ENCODE data around the gene JMJD7.

JMJD7 gene

GRCh38 chr15:41810651-41811431, 17.1 kb upstream of the JMJD7 start:
- Mint-ChIP-seq H3K4me1 (ENCODE audit: low read depth) (peaks cover 17% of the 10 kb centered on the region), H3K27ac (no peak overlapping the region), H3K27me3 (no peaks in the 10 kb centered on the region), H3K36me3 (peaks cover 3% of the 10 kb centered on the region), H3K9me3 (ENCODE audit: low read depth) (no peaks in the 10 kb centered on the region), H3K4me3 (no peak overlapping the region)

DNA sequence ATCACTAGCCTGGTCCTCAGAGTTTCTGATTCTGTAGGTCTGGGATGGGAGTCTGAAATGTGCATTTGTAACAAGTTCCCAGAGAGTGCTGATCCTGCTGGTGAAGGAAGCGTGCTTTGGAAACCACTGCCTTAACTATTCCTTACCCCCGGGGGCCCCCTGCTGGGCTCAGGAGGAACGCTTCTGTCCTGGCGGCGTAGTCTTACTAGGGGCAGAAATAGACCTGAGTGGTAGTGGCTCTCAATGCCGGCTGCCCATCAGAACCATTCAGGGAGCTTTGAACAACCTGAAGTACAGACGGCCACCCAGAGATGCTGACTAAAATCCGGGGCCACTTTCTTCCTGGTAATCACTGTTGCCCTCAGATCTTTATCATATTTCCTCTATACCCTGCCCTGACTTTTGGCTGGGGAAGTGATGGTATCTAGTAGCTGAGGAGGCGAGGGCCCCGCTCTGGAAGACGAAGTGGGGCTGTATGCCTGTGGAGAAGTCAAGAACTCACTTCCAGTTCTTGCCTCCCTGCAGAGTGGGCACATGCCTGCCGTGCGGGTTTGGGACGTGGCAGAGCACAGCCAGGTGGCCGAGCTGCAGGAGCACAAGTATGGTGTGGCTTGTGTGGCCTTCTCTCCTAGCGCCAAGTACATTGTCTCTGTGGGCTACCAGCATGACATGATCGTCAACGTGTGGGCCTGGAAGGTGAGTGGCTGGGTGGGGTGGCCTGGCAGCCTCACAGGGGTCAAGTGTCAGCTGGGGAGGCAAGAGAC, 16.3 kb upstream of the JMJD7 start:
- H3K4me1 Mint-ChIP-seq (ENCODE audit: low read depth), result peaks cover 17% of the 10 kb centered on the region
- peaks cover 3% of the 10 kb centered on the region for H3K36me3 Mint-ChIP-seq
- no peak overlapping the region for H3K4me3 Mint-ChIP-seq
- no peaks in the 10 kb centered on the region for H3K27me3 Mint-ChIP-seq
- no peaks in the 10 kb centered on the region for H3K9me3 Mint-ChIP-seq (ENCODE audit: low read depth)
- no peak overlapping the region for H3K27ac Mint-ChIP-seq

- Mint-ChIP-seq H3K27ac (no peak overlapping the region), H3K27me3 (no peaks in the 10 kb centered on the region), H3K36me3 (peaks cover 3% of the 10 kb centered on the region), H3K9me3 (ENCODE audit: low read depth) (no peaks in the 10 kb centered on the region), H3K4me3 (no peak overlapping the region), H3K4me1 (ENCODE audit: low read depth) (peaks cover 17% of the 10 kb centered on the region)
Observed at GRCh38 chr15:41812820-41813375, 15.0 kb upstream of the JMJD7 start.

DNA sequence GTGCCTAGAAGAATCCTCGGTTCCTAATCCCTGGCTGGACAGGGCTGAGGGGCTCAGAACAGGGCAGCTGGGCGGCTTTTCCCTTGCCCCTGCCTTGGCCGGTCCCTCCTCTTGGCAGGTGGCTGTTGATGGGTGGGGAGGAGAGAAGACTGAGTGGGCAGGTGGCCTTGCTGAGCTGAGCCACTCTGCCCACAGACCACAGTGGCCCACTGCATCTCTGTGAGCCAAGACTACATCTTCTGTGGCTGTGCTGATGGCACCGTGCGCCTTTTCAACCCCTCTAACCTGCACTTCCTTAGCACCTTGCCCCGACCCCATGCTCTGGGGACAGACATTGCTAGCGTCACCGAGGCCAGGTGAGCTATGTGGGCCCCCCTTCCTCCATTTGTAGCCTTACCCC, 14.5 kb upstream of the JMJD7 start:
- H3K4me1 Mint-ChIP-seq (ENCODE audit: low read depth), result peaks cover 17% of the 10 kb centered on the region
- no peaks in the 10 kb centered on the region for H3K9me3 Mint-ChIP-seq (ENCODE audit: low read depth)
- no peak overlapping the region for H3K4me3 Mint-ChIP-seq
- no peaks in the 10 kb centered on the region for H3K27me3 Mint-ChIP-seq
- H3K36me3 Mint-ChIP-seq, result peaks cover 3% of the 10 kb centered on the region
- no peak overlapping the region for H3K27ac Mint-ChIP-seq

GRCh38 chr15:41814534-41814933, 13.4 kb upstream of the JMJD7 start:
- Mint-ChIP-seq H3K36me3 (peaks cover 3% of the 10 kb centered on the region), H3K4me3 (no peak overlapping the region), H3K4me1 (ENCODE audit: low read depth) (peaks cover 16% of the 10 kb centered on the region), H3K27me3 (no peaks in the 10 kb centered on the region), H3K9me3 (ENCODE audit: low read depth) (no peaks in the 10 kb centered on the region), H3K27ac (no peak overlapping the region)

DNA sequence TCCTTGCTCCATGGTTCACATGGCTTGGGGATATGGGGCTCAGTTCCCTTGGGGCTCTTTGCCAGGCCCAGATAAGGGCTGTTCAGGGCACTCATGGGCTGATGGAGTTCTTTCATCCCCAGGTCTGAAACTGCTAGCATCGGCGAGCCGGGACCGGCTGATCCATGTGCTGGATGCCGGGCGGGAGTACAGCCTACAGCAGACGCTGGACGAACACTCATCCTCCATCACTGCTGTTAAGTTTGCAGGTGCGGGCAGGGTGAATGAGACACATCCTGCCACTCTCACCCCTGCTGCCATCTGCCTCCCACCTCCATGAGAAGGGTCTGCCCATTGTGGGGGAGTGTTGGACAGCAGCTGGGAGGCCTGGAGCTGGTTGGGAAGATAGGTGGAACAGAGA, 11.1 kb upstream of the JMJD7 start:
- no peaks in the 10 kb centered on the region for H3K27me3 Mint-ChIP-seq
- H3K9me3 Mint-ChIP-seq (ENCODE audit: low read depth), result no peaks in the 10 kb centered on the region
- no peak overlapping the region for H3K4me3 Mint-ChIP-seq
- no peak overlapping the region for H3K27ac Mint-ChIP-seq
- H3K36me3 Mint-ChIP-seq, result peaks cover 3% of the 10 kb centered on the region
- no peaks in the 10 kb centered on the region for H3K4me1 Mint-ChIP-seq (ENCODE audit: low read depth)

DNA sequence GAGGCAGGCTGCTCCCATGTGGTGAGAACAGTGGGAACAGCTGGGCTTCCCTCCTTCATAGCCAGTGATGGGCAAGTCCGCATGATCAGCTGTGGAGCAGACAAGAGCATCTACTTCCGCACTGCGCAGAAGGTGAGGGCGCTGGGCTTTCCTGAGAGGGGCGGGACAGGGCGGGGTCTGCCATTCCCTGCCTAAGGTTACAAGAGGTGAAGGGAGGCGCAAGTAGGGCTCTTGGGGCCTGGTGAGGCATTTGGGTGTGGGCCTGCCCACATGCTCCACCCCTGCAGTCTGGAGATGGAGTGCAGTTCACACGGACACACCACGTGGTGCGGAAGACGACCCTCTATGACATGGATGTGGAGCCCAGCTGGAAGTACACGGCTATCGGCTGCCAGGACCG, 10.6 kb upstream of the JMJD7 start:
- Mint-ChIP-seq H3K4me3 (no peak overlapping the region), H3K4me1 (ENCODE audit: low read depth) (no peaks in the 10 kb centered on the region), H3K27me3 (no peaks in the 10 kb centered on the region), H3K36me3 (peaks cover 3% of the 10 kb centered on the region), H3K27ac (no peak overlapping the region), H3K9me3 (ENCODE audit: low read depth) (no peaks in the 10 kb centered on the region)

GRCh38 chr15:41817781-41818180, 10.1 kb upstream of the JMJD7 start:
- Mint-ChIP-seq H3K36me3 (peaks cover 3% of the 10 kb centered on the region), H3K27me3 (no peaks in the 10 kb centered on the region), H3K27ac (no peak overlapping the region), H3K4me1 (ENCODE audit: low read depth) (no peaks in the 10 kb centered on the region), H3K9me3 (ENCODE audit: low read depth) (no peaks in the 10 kb centered on the region), H3K4me3 (no peak overlapping the region)

DNA sequence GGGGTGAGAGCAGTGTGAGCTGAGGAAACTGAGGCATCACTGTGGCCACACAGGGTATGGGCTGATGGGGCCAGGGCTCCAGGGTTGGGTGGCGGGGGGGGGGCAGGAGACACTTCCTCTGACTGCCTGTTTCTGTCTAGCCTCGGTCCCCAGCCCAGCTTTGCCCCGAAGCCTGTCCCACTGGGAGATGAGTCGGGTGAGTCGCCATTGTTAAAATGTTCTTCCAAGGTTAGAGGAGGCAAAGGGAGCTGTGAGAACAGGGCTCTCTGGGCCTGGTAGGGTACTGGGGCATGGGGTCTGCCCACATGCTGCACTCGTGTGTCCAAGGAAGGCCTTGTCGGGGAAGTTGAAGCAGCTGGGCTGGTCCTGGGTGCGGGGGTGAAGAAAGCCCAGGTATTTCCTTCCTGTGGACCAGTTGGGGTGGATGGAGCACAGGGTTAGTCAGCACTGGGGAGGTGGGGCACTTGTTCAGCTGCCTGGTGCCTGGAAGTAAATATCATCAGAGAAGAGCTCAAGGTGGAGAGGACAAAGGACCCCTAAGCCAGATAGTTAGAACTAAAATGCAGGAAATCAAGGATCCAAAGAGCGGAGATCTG, 8.3 kb upstream of the JMJD7 start:
- Mint-ChIP-seq H3K4me3 (no peak overlapping the region), H3K27me3 (no peaks in the 10 kb centered on the region), H3K36me3 (no peaks in the 10 kb centered on the region), H3K9me3 (ENCODE audit: low read depth) (no peaks in the 10 kb centered on the region), H3K27ac (no peak overlapping the region), H3K4me1 (ENCODE audit: low read depth) (no peaks in the 10 kb centered on the region)

GRCh38 chr15:41820791-41821423, 7.0 kb upstream of the JMJD7 start:
- Mint-ChIP-seq H3K27ac (no peak overlapping the region), H3K36me3 (no peaks in the 10 kb centered on the region), H3K4me1 (ENCODE audit: low read depth) (no peaks in the 10 kb centered on the region), H3K27me3 (no peaks in the 10 kb centered on the region), H3K9me3 (ENCODE audit: low read depth) (no peaks in the 10 kb centered on the region), H3K4me3 (no peak overlapping the region)

GRCh38 chr15:41821831-41822230, 6.1 kb upstream of the JMJD7 start:
- no peaks in the 10 kb centered on the region for H3K36me3 Mint-ChIP-seq
- H3K4me1 Mint-ChIP-seq (ENCODE audit: low read depth), result peaks cover 3% of the 10 kb centered on the region
- no peaks in the 10 kb centered on the region for H3K27me3 Mint-ChIP-seq
- H3K4me3 Mint-ChIP-seq, result no peak overlapping the region
- H3K9me3 Mint-ChIP-seq (ENCODE audit: low read depth), result no peaks in the 10 kb centered on the region
- H3K27ac Mint-ChIP-seq, result no peak overlapping the region

DNA sequence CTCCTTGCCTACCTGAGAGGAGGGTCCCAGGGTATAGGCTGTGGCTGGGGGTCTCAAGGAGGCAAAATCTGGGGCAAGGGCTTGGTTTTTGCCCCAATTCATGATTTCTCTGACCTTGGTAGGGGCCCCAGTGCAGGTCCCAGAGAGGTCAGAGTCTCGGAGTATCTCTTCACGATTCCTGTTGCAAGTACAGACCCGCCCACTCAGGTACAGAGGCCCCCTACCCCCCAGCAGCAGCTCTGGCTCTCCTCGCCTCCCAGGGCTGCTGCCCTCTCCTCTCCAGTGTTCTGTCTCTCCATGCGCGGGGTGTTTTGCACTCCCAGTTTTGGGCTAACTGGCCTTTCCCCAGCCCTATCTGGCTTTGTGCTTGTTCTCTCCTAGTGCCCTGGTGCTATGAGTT, 5.4 kb upstream of the JMJD7 start:
- H3K36me3 Mint-ChIP-seq, result no peaks in the 10 kb centered on the region
- H3K4me3 Mint-ChIP-seq, result no peak overlapping the region
- H3K9me3 Mint-ChIP-seq (ENCODE audit: low read depth), result no peaks in the 10 kb centered on the region
- H3K4me1 Mint-ChIP-seq (ENCODE audit: low read depth), result peaks cover 4% of the 10 kb centered on the region
- H3K27ac Mint-ChIP-seq, result no peak overlapping the region
- H3K27me3 Mint-ChIP-seq, result no peaks in the 10 kb centered on the region

DNA sequence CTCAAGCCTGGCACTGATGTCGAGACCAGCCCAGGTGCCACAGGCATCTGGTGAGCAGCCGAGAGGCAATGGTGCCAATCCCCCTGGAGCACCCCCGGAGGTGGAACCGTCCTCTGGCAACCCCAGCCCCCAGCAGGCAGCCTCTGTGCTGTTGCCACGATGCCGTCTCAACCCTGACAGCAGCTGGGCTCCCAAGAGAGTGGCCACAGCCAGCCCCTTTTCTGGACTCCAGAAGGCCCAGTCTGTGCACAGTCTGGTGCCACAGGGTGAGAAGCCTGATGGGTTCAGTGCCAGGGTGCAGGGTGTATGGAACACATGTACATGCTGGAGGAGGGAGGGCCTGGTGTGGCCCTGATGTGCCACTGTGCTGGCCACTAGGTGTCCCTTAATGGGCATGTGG, 4.9 kb upstream of the JMJD7 start:
- Mint-ChIP-seq H3K9me3 (ENCODE audit: low read depth) (no peaks in the 10 kb centered on the region), H3K4me3 (no peak overlapping the region), H3K36me3 (no peaks in the 10 kb centered on the region), H3K27ac (no peak overlapping the region), H3K4me1 (ENCODE audit: low read depth) (peaks cover 7% of the 10 kb centered on the region), H3K27me3 (no peaks in the 10 kb centered on the region)

DNA sequence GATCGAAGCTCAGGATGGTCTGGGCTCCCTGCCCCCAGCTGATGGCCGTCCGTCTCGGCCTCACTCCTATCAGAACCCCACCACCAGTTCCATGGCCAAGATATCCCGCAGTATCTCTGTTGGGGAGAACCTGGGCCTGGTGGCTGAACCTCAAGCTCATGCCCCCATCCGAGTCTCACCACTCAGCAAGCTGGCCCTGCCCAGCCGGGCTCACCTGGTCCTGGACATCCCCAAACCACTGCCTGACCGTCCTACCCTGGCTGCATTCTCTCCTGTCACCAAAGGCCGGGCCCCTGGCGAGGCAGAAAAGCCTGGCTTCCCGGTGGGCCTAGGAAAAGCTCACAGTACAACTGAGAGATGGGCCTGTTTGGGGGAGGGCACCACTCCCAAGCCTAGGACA, 4.4 kb upstream of the JMJD7 start:
- Mint-ChIP-seq H3K9me3 (ENCODE audit: low read depth) (no peaks in the 10 kb centered on the region), H3K36me3 (no peaks in the 10 kb centered on the region), H3K27me3 (no peaks in the 10 kb centered on the region), H3K27ac (no peak overlapping the region), H3K4me1 (ENCODE audit: low read depth) (peaks cover 10% of the 10 kb centered on the region), H3K4me3 (no peak overlapping the region)
